ENCODE measurements around the gene HOXA10.

Gene HOXA10

GRCh38 chr7:27124096-27124901 is 49.8 kb downstream of the HOXA10 start:
- Histone ChIP-seq H2AFZ (ENCODE audit: low read depth) (no peak overlapping the region), H3K79me2 (ENCODE audit: insufficient read depth, low read depth) (no peaks in the 10 kb centered on the region; the same call in 1 of the 2 replicates), H3K4me3 (IDR thresholded peaks at IDR 0.05; ENCODE audit: insufficient read depth, low read depth, low read length) (no peak overlapping the region), H4K20me1 (ENCODE audit: insufficient read depth) (no peaks in the 10 kb centered on the region), H3K36me3 (ENCODE audit: insufficient read depth) (no peaks in the 10 kb centered on the region), H3K27me3 (ENCODE audit: insufficient read depth, low read depth) (no peaks in the 10 kb centered on the region), H3K27ac (no peak overlapping the region), H3K4me1 (ENCODE audit: low read depth, poor library complexity, severe bottlenecking) (peaks cover 10% of the 10 kb centered on the region), H3K4me2 (no peak overlapping the region), H3K9ac (no peak overlapping the region)
- TF ChIP-seq, protein P1, sequence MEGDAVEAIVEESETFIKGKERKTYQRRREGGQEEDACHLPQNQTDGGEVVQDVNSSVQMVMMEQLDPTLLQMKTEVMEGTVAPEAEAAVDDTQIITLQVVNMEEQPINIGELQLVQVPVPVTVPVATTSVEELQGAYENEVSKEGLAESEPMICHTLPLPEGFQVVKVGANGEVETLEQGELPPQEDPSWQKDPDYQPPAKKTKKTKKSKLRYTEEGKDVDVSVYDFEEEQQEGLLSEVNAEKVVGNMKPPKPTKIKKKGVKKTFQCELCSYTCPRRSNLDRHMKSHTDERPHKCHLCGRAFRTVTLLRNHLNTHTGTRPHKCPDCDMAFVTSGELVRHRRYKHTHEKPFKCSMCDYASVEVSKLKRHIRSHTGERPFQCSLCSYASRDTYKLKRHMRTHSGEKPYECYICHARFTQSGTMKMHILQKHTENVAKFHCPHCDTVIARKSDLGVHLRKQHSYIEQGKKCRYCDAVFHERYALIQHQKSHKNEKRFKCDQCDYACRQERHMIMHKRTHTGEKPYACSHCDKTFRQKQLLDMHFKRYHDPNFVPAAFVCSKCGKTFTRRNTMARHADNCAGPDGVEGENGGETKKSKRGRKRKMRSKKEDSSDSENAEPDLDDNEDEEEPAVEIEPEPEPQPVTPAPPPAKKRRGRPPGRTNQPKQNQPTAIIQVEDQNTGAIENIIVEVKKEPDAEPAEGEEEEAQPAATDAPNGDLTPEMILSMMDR (conservative IDR thresholded peaks at IDR 0.05; ENCODE audit: low read depth, low read length), result no peak

- TF ChIP-seq, protein P1 (conservative IDR thresholded peaks at IDR 0.05; ENCODE audit: low read depth, low read length), result no peak
- no peaks in the 10 kb centered on the region for H3K27me3 ChIP-seq (ENCODE audit: insufficient read depth, low read depth)
These were observed 50.6 kb downstream of the HOXA10 start for GRCh38 chr7:27123477-27124053.

DNA sequence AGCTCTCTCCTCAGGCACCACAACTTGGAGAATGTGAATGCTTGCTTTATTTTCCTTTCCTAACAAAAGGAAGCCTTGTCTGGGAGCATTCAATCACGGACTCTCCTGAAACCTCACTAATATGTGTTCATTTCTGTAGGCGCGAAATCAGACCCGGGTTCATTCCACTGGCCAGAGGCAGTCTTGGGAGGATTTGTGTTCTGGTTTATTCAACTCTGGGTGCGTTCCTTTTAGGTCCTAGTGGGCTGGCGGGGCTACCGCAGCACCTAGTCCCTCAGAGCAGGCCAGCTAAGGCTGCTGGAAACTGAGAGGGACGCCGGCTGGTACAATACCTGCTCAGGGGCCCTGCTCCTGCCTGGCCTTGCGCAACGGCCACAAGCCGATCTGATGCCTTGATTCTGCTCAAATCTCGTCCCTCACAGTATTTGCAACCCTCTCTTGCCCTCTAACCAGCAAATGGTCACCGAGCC is 51.1 kb downstream of the HOXA10 start:
- no peak overlapping the region for H3K27ac ChIP-seq
- H3K4me2 ChIP-seq, result no peak overlapping the region
- no peaks in the 10 kb centered on the region for H3K79me2 ChIP-seq (ENCODE audit: insufficient read depth, low read depth)

More at GRCh38 chr7:27123477-27124053, 50.6 kb downstream of the HOXA10 start:
- H3K36me3 ChIP-seq (ENCODE audit: insufficient read depth), result no peaks in the 10 kb centered on the region
- no peaks in the 10 kb centered on the region for H4K20me1 ChIP-seq (ENCODE audit: insufficient read depth)
- H3K4me3 ChIP-seq (IDR thresholded peaks at IDR 0.05; ENCODE audit: insufficient read depth, low read depth, low read length), result no peak overlapping the region
- peaks cover 9% of the 10 kb centered on the region for H3K4me1 ChIP-seq (ENCODE audit: low read depth, poor library complexity, severe bottlenecking)
- no peak overlapping the region for H2AFZ ChIP-seq (ENCODE audit: low read depth)
- no peak overlapping the region for H3K27ac ChIP-seq
- no peaks in the 10 kb centered on the region for H3K79me2 ChIP-seq (ENCODE audit: insufficient read depth, low read depth)
- H3K4me2 ChIP-seq, result no peak overlapping the region
- H3K9ac ChIP-seq, result no peak overlapping the region

GRCh38 chr7:27122077-27122910 is 51.8 kb downstream of the HOXA10 start:
- no peak overlapping the region for H3K27ac ChIP-seq
- TF ChIP-seq, protein P1 (conservative IDR thresholded peaks at IDR 0.05; ENCODE audit: low read depth, low read length), result no peak
- no peaks in the 10 kb centered on the region for H3K27me3 ChIP-seq (ENCODE audit: insufficient read depth, low read depth)
- no peaks in the 10 kb centered on the region for H3K4me1 ChIP-seq (ENCODE audit: low read depth, poor library complexity, severe bottlenecking)
- no peaks in the 10 kb centered on the region for H4K20me1 ChIP-seq (ENCODE audit: insufficient read depth)
- H3K36me3 ChIP-seq (ENCODE audit: insufficient read depth), result no peaks in the 10 kb centered on the region
- H3K4me3 ChIP-seq (IDR thresholded peaks at IDR 0.05; ENCODE audit: insufficient read depth, low read depth, low read length), result no peak overlapping the region
- H3K4me2 ChIP-seq, result no peak overlapping the region
- no peak overlapping the region for H2AFZ ChIP-seq (ENCODE audit: low read depth)
- no peaks in the 10 kb centered on the region for H3K79me2 ChIP-seq (ENCODE audit: insufficient read depth, low read depth)
- no peak overlapping the region for H3K9ac ChIP-seq

More for the DNA sequence above, 51.1 kb downstream of the HOXA10 start:
- no peaks in the 10 kb centered on the region for H3K36me3 ChIP-seq (ENCODE audit: insufficient read depth)
- H3K4me3 ChIP-seq (IDR thresholded peaks at IDR 0.05; ENCODE audit: insufficient read depth, low read depth, low read length), result no peak overlapping the region
- H3K4me1 ChIP-seq (ENCODE audit: low read depth, poor library complexity, severe bottlenecking), result peaks cover 4% of the 10 kb centered on the region
- no peak overlapping the region for H2AFZ ChIP-seq (ENCODE audit: low read depth)
- no peak overlapping the region for H3K9ac ChIP-seq
- TF ChIP-seq, protein P1 (conservative IDR thresholded peaks at IDR 0.05; ENCODE audit: low read depth, low read length), result no peak
- no peaks in the 10 kb centered on the region for H3K27me3 ChIP-seq (ENCODE audit: insufficient read depth, low read depth)
- H4K20me1 ChIP-seq (ENCODE audit: insufficient read depth), result no peaks in the 10 kb centered on the region
